SU-DHL-6 (cell line): Measurements from ENCODE around the gene TMC3.

Experiments
- H2AFZ ChIP-seq: fragments of 200-600 bp; sonication (generic); 2 replicates; pipeline ENCODE4 v1.6.1; 2014; ENCODE audit warnings: low read depth, mild to moderate bottlenecking, moderate library complexity, mixed read lengths, antibody characterized with exemption, low read length; ENCODE audit not compliant: severe bottlenecking
- H3F3A ChIP-seq: fragments of 200-600 bp; shearing (Covaris generic); 2 replicates; pipeline ENCODE4 v1.6.0; 2016; ENCODE audit warnings: antibody characterized with exemption, mild to moderate bottlenecking; ENCODE audit not compliant: insufficient read depth
- H3K27ac ChIP-seq: fragments of 200-600 bp; sonication (generic); 2 replicates; pipeline ENCODE4 v1.5.1; 2016; ENCODE audit warnings: low read depth, mild to moderate bottlenecking, low read length, moderate library complexity, mixed read lengths
- H3K27me3 ChIP-seq: fragments of 200-600 bp; sonication (generic), shearing (Covaris generic); 2 replicates; pipeline ENCODE4 v1.6.0; 2014; ENCODE audit warnings: mild to moderate bottlenecking, low read length
- H3K36me3 ChIP-seq: fragments of 200-600 bp; sonication (generic); 2 replicates; pipeline ENCODE4 v1.6.1; 2014; ENCODE audit warnings: mild to moderate bottlenecking, low read length, mixed read lengths
- H3K4me2 ChIP-seq: fragments of 300-600, 200-600 bp; shearing (Covaris generic), sonication (generic); 2 replicates; pipeline ENCODE4 v1.6.0; 2014; ENCODE audit warnings: low read length, low read depth, mild to moderate bottlenecking; ENCODE audit not compliant: poor library complexity, severe bottlenecking
- H3K4me3 ChIP-seq: fragments of 200-600 bp; sonication (generic); 2 replicates; pipeline ENCODE4 v1.5.1; 2014; ENCODE audit warnings: antibody characterized with exemption, low read length, mild to moderate bottlenecking, mixed read lengths; ENCODE audit not compliant: insufficient read depth, poor library complexity, severe bottlenecking
- H3K79me2 ChIP-seq: fragments of 200-600 bp; sonication (generic); 2 replicates; pipeline ENCODE4 v1.6.1; 2014; ENCODE audit warnings: mild to moderate bottlenecking, low read length, moderate library complexity; ENCODE audit not compliant: insufficient read depth
- H3K9ac ChIP-seq: fragments of 200-600 bp; sonication (generic); 2 replicates; pipeline ENCODE4 v1.7.0; 2014; ENCODE audit warnings: mild to moderate bottlenecking, low read length
- H3K9me2 ChIP-seq: fragments of 200-600 bp; sonication (generic); replicated peaks from 2 replicates; pipeline ENCODE4 v1.6.1; 2014; ENCODE audit warnings: low read length; ENCODE audit not compliant: insufficient read depth
- H3K9me3 ChIP-seq: fragments of 200-600 bp; sonication (generic); 2 replicates; pipeline ENCODE4 v1.6.1; 2014; ENCODE audit warnings: low read length, mixed read lengths; ENCODE audit not compliant: insufficient read depth
- H4K20me1 ChIP-seq: fragments of 200-600 bp; sonication (generic); 2 replicates; pipeline ENCODE4 v1.6.1; 2014; ENCODE audit warnings: low read depth, mild to moderate bottlenecking, antibody characterized with exemption, low read length, moderate library complexity, mixed read lengths
- EZH2phosphoT487 ChIP-seq: fragments of 200-600 bp; sonication (generic), shearing (Covaris generic); conservative IDR thresholded peaks from 2 replicates; pipeline ENCODE4 v1.6.1; 2018; ENCODE audit warnings: mild to moderate bottlenecking, antibody characterized with exemption, low read length, moderate library complexity, mixed read lengths
- TF ChIP-seq, protein P1 (sequence below): fragments of 200-600 bp; sonication (generic); IDR thresholded peaks from one replicate; pipeline ENCODE4 v1.5.1; 2017; ENCODE audit warnings: antibody characterized with exemption, mild to moderate bottlenecking, low read length, moderate library complexity; ENCODE audit not compliant: insufficient read depth, poor library complexity, severe bottlenecking

Gene TMC3

GRCh38 chr15:81335631-81336030, 38.4 kb downstream of the TMC3 start:
- H2AFZ ChIP-seq = no peak overlapping the region
- H3K27ac ChIP-seq = no peak overlapping the region
- no peaks in the 10 kb centered on the region for H4K20me1 ChIP-seq
- no peaks in the 10 kb centered on the region for H3K36me3 ChIP-seq
- H3F3A ChIP-seq = no peaks in the 10 kb centered on the region
- no peak overlapping the region for H3K9ac ChIP-seq
- no peak overlapping the region for H3K4me3 ChIP-seq
- TF ChIP-seq EZH2phosphoT487 = no peak
- TF ChIP-seq, protein P1, sequence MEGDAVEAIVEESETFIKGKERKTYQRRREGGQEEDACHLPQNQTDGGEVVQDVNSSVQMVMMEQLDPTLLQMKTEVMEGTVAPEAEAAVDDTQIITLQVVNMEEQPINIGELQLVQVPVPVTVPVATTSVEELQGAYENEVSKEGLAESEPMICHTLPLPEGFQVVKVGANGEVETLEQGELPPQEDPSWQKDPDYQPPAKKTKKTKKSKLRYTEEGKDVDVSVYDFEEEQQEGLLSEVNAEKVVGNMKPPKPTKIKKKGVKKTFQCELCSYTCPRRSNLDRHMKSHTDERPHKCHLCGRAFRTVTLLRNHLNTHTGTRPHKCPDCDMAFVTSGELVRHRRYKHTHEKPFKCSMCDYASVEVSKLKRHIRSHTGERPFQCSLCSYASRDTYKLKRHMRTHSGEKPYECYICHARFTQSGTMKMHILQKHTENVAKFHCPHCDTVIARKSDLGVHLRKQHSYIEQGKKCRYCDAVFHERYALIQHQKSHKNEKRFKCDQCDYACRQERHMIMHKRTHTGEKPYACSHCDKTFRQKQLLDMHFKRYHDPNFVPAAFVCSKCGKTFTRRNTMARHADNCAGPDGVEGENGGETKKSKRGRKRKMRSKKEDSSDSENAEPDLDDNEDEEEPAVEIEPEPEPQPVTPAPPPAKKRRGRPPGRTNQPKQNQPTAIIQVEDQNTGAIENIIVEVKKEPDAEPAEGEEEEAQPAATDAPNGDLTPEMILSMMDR = no peak
- no peaks in the 10 kb centered on the region for H3K79me2 ChIP-seq
- H3K9me3 ChIP-seq = no peaks in the 10 kb centered on the region
- H3K4me2 ChIP-seq = no peak overlapping the region
- H3K27me3 ChIP-seq = no peaks in the 10 kb centered on the region
- H3K9me2 ChIP-seq = no peaks in the 10 kb centered on the region

DNA sequence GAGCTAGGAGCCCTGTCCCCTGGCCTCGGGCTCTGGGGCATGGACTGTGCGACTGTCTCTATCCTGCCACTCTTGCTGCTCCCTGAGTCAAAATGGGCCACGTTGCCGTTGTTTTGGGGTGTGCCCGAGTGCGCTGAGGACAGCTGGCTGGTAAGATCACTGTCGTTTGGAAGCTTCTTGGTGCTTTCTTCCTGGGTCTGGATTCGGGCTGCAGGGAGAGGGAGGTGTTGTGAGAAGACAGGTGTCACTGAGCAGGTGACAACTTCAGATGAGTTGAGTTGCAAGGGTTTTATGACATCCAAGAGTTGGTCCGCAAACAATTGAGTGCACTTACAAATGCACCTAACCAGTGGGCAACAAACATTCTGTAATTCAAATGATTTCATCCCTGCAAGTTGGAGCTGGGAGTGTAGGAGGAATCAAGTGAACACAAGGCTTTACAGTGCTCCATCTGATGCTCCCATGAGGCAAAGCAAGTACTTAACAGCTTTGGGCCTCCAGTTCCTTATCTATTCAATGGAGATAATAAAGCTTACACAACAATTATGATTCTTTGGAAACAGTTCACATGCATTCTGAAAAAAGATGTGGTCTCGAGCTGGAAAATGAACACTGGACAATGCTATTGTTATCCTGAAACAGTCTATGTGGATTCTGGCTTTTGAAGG, 39.1 kb downstream of the TMC3 start:
- no peaks in the 10 kb centered on the region for H4K20me1 ChIP-seq

DNA sequence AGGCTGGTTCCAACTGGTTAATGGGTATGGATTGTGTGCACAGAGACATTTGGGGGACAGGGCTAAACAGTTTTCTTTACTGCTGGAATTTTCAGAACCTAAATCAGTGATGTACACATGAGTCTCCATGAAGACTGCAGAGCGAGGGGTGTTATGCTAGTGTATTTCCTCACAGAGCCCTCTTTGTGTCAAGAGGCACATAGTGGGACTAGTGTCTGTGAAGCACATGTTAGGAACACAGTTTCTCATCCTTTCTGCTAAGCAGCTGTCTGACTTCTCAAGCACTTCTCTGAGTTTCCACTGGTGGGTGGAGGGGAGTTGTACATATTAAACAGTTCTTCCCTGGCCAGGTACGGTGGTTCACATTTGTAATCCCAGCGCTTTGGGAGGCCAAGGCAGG, 40.6 kb downstream of the TMC3 start:
- no peaks in the 10 kb centered on the region for H3K9me2 ChIP-seq
- no peak overlapping the region for H3K4me3 ChIP-seq
- H3K9ac ChIP-seq = no peak overlapping the region
- no peaks in the 10 kb centered on the region for H3F3A ChIP-seq
- no peaks in the 10 kb centered on the region for H3K27me3 ChIP-seq
- no peaks in the 10 kb centered on the region for H3K9me3 ChIP-seq
- H4K20me1 ChIP-seq = no peaks in the 10 kb centered on the region
- TF ChIP-seq, protein P1 = no peak
- no peak for TF ChIP-seq EZH2phosphoT487
- no peak overlapping the region for H3K27ac ChIP-seq
- H3K79me2 ChIP-seq = no peaks in the 10 kb centered on the region
- no peaks in the 10 kb centered on the region for H3K36me3 ChIP-seq
- H3K4me2 ChIP-seq = no peak overlapping the region
- no peak overlapping the region for H2AFZ ChIP-seq

More for the DNA sequence above, 39.1 kb downstream of the TMC3 start:
- H3K27me3 ChIP-seq = no peaks in the 10 kb centered on the region
- H3K36me3 ChIP-seq = no peaks in the 10 kb centered on the region
- H3K9me2 ChIP-seq = no peaks in the 10 kb centered on the region
- no peak overlapping the region for H3K4me2 ChIP-seq
- H3K79me2 ChIP-seq = no peaks in the 10 kb centered on the region
- H3F3A ChIP-seq = no peaks in the 10 kb centered on the region
- no peaks in the 10 kb centered on the region for H3K9me3 ChIP-seq
- TF ChIP-seq, protein P1 = no peak
- no peak for TF ChIP-seq EZH2phosphoT487
- H2AFZ ChIP-seq = no peak overlapping the region
- no peak overlapping the region for H3K4me3 ChIP-seq
- no peak overlapping the region for H3K27ac ChIP-seq
- no peak overlapping the region for H3K9ac ChIP-seq
